Measurements from ENCODE around the gene XRCC6.

Gene XRCC6

DNA sequence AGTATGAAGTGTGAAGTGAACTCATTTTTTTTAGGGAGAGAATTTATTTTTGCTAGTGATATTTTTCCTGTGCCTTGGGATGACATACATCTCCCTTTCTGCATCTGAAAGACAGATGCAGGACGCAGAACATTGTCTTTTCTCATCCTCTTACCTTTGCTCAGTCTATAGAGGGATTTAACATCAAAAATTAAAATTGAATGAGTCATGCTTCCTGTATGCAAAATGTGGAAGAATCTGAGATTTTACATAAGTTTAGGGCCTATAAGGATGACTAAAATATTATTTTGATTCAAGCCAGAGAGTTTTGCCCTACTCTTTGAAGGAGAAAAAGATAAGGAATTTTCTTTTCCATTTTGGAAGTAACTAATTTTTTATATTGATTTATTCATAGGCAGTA lies 27.3 kb downstream of the XRCC6 start:
- 100% methylated on average over 1 of the region's 1 CpG for WGBS, 2 experiments
- H3K4me1 ChIP-seq (ENCODE audit: control insufficient read depth, insufficient read depth, low read length), result no peaks in the 10 kb centered on the region
- H3K4me3 ChIP-seq (ENCODE audit: insufficient read depth, low read depth, low read length), result no peak overlapping the region
- peaks cover 42% of the 10 kb centered on the region for H3K36me3 ChIP-seq (ENCODE audit: control insufficient read depth, insufficient read depth, low read length)
- H3K9me3 ChIP-seq (ENCODE audit: control insufficient read depth, low read length), result no peaks in the 10 kb centered on the region
- H3K27me3 ChIP-seq (ENCODE audit: control insufficient read depth, insufficient read depth, low read length, poor library complexity, severe bottlenecking), result no peaks in the 10 kb centered on the region
- no peak overlapping the region for H3K27ac ChIP-seq (ENCODE audit: insufficient read depth, low read depth, low read length, poor library complexity, severe bottlenecking)

DNA sequence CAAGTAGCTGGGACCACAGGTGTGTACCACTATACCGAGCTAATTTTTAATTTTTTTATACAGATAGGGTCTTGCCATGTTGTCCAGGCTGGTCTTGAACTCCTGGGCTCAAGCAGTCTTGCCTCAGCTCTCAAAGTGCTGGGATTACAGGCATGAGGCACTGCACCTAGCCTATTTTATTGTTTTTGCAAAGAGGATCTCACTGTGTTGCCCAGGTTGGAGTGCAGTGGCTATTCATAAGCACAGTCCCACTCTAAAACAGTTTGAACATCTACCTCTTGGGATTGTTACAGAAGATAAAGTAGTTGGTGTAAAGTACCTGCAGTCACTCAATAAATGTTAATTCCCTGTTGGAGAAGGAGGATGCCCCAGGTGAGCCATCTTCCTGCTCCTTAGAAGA lies 29.1 kb downstream of the XRCC6 start:
- no peaks in the 10 kb centered on the region for H3K9me3 ChIP-seq (ENCODE audit: control insufficient read depth, low read length)
- H3K27me3 ChIP-seq (ENCODE audit: control insufficient read depth, insufficient read depth, low read length, poor library complexity, severe bottlenecking), result no peaks in the 10 kb centered on the region
- peaks cover 54% of the 10 kb centered on the region for H3K36me3 ChIP-seq (ENCODE audit: control insufficient read depth, insufficient read depth, low read length)
- no peaks in the 10 kb centered on the region for H3K4me1 ChIP-seq (ENCODE audit: control insufficient read depth, insufficient read depth, low read length)
- 76 to 97% methylated on average over 1 of the region's 1 CpG for WGBS, 2 experiments
- no peak overlapping the region for H3K4me3 ChIP-seq (ENCODE audit: insufficient read depth, low read depth, low read length)
- H3K27ac ChIP-seq (ENCODE audit: insufficient read depth, low read depth, low read length, poor library complexity, severe bottlenecking), result no peak overlapping the region

DNA sequence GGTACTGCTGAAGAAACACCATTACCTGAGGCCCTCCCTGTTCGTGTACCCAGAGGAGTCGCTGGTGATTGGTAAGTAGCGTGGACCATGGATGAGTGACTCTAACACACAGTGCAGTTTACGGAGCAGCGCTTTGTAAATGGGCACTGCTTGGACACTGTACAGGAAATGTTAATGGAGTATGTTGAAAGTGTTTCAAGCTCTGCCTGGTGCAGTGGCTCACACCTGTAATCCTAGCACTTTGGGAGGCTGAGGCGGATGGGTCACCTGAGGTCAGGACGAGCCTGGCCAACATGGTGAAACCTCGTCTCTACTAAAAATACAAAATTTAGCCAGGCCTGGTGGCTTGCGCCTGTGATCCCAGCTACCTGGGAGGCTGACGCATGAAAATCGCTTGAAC lies 29.7 kb downstream of the XRCC6 start:
- H3K36me3 ChIP-seq (ENCODE audit: control insufficient read depth, insufficient read depth, low read length), result peaks cover 54% of the 10 kb centered on the region
- no peaks in the 10 kb centered on the region for H3K27me3 ChIP-seq (ENCODE audit: control insufficient read depth, insufficient read depth, low read length, poor library complexity, severe bottlenecking)
- no peak overlapping the region for H3K27ac ChIP-seq (ENCODE audit: insufficient read depth, low read depth, low read length, poor library complexity, severe bottlenecking)
- no peaks in the 10 kb centered on the region for H3K4me1 ChIP-seq (ENCODE audit: control insufficient read depth, insufficient read depth, low read length)
- no peaks in the 10 kb centered on the region for H3K9me3 ChIP-seq (ENCODE audit: control insufficient read depth, low read length)
- no peak overlapping the region for H3K4me3 ChIP-seq (ENCODE audit: insufficient read depth, low read depth, low read length)
- WGBS, 2 experiments, result 96 to 97% methylated on average over 11 of the region's 11 CpGs

DNA sequence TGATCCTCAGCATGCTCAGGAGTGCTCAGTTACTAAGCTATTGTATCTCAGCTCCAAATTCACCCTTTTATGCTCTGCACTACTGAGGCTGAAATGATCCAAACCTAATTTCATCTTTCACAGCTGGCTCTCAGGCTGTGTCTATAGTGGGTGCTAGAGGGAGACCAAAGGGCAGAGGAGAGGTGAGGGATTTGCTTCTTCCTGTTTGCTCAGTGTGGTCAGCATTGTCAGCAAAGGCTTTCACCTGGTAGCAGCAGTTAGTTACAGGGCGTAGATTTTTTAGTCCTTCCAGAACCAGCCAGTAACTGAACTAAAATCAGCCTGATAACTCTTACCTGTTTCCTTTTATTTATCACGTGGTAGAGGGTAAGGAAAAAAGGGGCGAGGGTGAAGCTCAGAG lies 33.2 kb downstream of the XRCC6 start:
- Histone ChIP-seq H3K36me3 (ENCODE audit: control insufficient read depth, insufficient read depth, low read length) (peaks cover 65% of the 10 kb centered on the region), H3K27me3 (ENCODE audit: control insufficient read depth, insufficient read depth, low read length, poor library complexity, severe bottlenecking) (no peaks in the 10 kb centered on the region), H3K27ac (ENCODE audit: insufficient read depth, low read depth, low read length, poor library complexity, severe bottlenecking) (no peak overlapping the region), H3K4me1 (ENCODE audit: control insufficient read depth, insufficient read depth, low read length) (no peaks in the 10 kb centered on the region), H3K9me3 (ENCODE audit: control insufficient read depth, low read length) (no peaks in the 10 kb centered on the region), H3K4me3 (ENCODE audit: insufficient read depth, low read depth, low read length) (no peak overlapping the region)
- 96 to 98% methylated on average over 3 of the region's 3 CpGs for WGBS, 2 experiments

DNA sequence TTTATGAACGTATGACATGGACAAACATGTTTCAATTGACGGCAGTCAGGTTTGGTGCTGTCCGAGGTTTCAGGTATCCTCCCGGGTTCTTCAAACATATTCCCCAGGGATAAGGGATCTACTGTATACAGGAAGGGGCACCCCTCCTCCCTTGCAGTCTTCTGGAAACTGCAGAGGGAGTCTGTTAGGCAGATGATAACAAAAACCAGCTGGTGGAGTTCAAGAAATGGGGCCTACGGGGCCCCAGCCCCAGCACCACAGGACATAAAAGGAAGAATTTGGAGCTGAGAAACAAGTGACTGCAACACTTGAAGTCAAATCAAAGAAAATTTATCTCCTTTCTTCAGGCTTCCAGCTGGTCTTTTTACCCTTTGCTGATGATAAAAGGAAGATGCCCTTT lies 35.5 kb downstream of the XRCC6 start:
- Histone ChIP-seq H3K27ac (ENCODE audit: insufficient read depth, low read depth, low read length, poor library complexity, severe bottlenecking) (no peak overlapping the region), H3K4me1 (ENCODE audit: control insufficient read depth, insufficient read depth, low read length) (no peaks in the 10 kb centered on the region), H3K27me3 (ENCODE audit: control insufficient read depth, insufficient read depth, low read length, poor library complexity, severe bottlenecking) (no peaks in the 10 kb centered on the region), H3K36me3 (ENCODE audit: control insufficient read depth, insufficient read depth, low read length) (peaks cover 72% of the 10 kb centered on the region), H3K9me3 (ENCODE audit: control insufficient read depth, low read length) (no peaks in the 10 kb centered on the region), H3K4me3 (ENCODE audit: insufficient read depth, low read depth, low read length) (no peak overlapping the region)
- WGBS, 2 experiments, result 93 to 97% methylated on average over 5 of the region's 5 CpGs

DNA sequence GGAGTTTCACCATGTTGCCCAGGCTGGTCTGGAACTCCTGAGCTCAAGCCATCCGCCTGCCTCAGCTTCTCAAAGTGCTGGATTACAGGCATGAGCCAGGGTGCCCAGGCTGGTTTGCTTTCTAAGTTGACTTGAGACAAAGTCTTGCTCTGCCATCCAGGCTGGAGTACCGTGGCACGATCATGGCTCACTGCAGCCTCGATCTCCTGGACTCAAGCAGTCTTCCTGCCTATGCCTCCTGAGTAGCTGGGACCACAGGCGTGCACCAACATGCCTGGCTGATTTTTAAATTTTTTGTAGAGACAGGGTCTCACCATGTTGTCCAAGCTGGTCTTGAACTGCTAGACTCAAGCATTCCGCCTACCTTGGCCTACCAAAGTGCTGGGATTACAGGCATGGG lies 36.6 kb downstream of the XRCC6 start:
- Histone ChIP-seq H3K27me3 (ENCODE audit: control insufficient read depth, insufficient read depth, low read length, poor library complexity, severe bottlenecking) (no peaks in the 10 kb centered on the region), H3K4me1 (ENCODE audit: control insufficient read depth, insufficient read depth, low read length) (no peaks in the 10 kb centered on the region), H3K36me3 (ENCODE audit: control insufficient read depth, insufficient read depth, low read length) (peaks cover 79% of the 10 kb centered on the region), H3K4me3 (ENCODE audit: insufficient read depth, low read depth, low read length) (no peak overlapping the region), H3K9me3 (ENCODE audit: control insufficient read depth, low read length) (no peaks in the 10 kb centered on the region), H3K27ac (ENCODE audit: insufficient read depth, low read depth, low read length, poor library complexity, severe bottlenecking) (no peak overlapping the region)
- WGBS, 2 experiments, result 95 to 96% methylated on average over 6 of the region's 6 CpGs

DNA sequence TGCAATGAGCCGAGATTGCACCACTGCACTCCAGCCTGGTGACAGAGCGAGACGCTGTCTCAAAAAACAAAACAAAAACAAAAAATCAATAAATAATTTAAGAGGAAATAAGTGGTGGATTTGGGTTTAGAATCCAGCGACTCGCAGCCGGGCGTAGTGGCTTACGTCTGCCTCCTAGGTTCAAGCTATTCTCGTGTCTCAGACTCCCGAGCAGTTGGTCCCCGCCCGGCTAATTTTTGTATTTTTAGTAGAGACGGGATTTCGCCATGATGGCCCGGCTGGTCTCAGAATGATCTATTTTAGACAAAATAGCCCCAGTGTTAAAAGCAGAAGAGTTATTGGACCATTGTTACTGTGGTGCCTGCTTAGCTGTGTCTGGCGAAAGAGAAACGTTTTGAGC lies 37.8 kb downstream of the XRCC6 start:
- no peak overlapping the region for H3K27ac ChIP-seq (ENCODE audit: insufficient read depth, low read depth, low read length, poor library complexity, severe bottlenecking)
- WGBS, 2 experiments, result 95 to 98% methylated on average over 16 of the region's 17 CpGs
- H3K27me3 ChIP-seq (ENCODE audit: control insufficient read depth, insufficient read depth, low read length, poor library complexity, severe bottlenecking), result no peaks in the 10 kb centered on the region
- H3K4me1 ChIP-seq (ENCODE audit: control insufficient read depth, insufficient read depth, low read length), result no peaks in the 10 kb centered on the region
- H3K36me3 ChIP-seq (ENCODE audit: control insufficient read depth, insufficient read depth, low read length), result peaks cover 76% of the 10 kb centered on the region
- no peaks in the 10 kb centered on the region for H3K9me3 ChIP-seq (ENCODE audit: control insufficient read depth, low read length)
- H3K4me3 ChIP-seq (ENCODE audit: insufficient read depth, low read depth, low read length), result no peak overlapping the region

DNA sequence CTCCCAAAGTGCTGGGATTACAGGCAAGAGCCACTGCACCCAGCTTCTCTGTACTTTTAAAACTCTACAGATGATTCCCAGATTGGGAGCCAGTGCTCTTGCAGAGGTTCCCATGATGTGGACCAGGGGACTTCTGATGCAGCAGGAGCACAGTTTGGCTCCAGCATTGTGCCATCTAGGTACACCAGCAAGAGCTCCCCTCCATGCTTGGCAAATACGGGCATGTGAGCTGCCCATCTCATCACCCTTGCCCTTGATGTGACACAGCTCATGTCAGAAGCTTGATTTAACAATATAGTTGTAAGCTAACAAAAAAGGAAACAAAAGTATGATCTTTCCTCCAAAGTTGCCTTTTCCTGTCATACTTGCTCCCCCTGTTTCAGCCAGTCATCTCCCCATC lies 38.8 kb downstream of the XRCC6 start:
- WGBS, 2 experiments, result 96 to 100% methylated on average over 1 of the region's 1 CpG
- H3K27me3 ChIP-seq (ENCODE audit: control insufficient read depth, insufficient read depth, low read length, poor library complexity, severe bottlenecking), result no peaks in the 10 kb centered on the region
- H3K4me3 ChIP-seq (ENCODE audit: insufficient read depth, low read depth, low read length), result no peak overlapping the region
- H3K9me3 ChIP-seq (ENCODE audit: control insufficient read depth, low read length), result no peaks in the 10 kb centered on the region
- H3K36me3 ChIP-seq (ENCODE audit: control insufficient read depth, insufficient read depth, low read length), result peaks cover 73% of the 10 kb centered on the region
- no peak overlapping the region for H3K27ac ChIP-seq (ENCODE audit: insufficient read depth, low read depth, low read length, poor library complexity, severe bottlenecking)
- no peaks in the 10 kb centered on the region for H3K4me1 ChIP-seq (ENCODE audit: control insufficient read depth, insufficient read depth, low read length)

DNA sequence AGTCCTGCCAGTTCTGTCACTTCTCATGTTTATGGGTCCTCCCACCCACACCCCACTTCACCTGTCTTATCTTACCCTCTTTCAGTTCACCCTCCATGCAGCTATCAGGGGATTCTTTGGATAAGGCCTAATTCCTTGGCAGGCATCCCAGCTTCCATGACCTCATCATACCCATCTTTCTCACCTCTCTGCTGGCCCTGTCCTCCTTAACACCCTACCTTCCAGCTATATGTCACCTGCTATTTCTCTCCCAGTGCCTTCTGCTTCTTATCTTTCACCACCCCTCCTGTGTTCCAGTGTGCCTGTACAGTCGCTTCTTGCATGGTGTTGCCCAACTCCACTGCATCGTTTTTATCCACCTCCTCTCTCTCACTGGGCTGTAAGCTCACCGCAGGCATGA lies 39.3 kb downstream of the XRCC6 start:
- no peak overlapping the region for H3K27ac ChIP-seq (ENCODE audit: insufficient read depth, low read depth, low read length, poor library complexity, severe bottlenecking)
- H3K9me3 ChIP-seq (ENCODE audit: control insufficient read depth, low read length), result no peaks in the 10 kb centered on the region
- WGBS, 2 experiments, result 93 to 95% methylated on average over 3 of the region's 3 CpGs
- no peaks in the 10 kb centered on the region for H3K4me1 ChIP-seq (ENCODE audit: control insufficient read depth, insufficient read depth, low read length)
- H3K36me3 ChIP-seq (ENCODE audit: control insufficient read depth, insufficient read depth, low read length), result peaks cover 71% of the 10 kb centered on the region
- no peak overlapping the region for H3K4me3 ChIP-seq (ENCODE audit: insufficient read depth, low read depth, low read length)
- no peaks in the 10 kb centered on the region for H3K27me3 ChIP-seq (ENCODE audit: control insufficient read depth, insufficient read depth, low read length, poor library complexity, severe bottlenecking)

DNA sequence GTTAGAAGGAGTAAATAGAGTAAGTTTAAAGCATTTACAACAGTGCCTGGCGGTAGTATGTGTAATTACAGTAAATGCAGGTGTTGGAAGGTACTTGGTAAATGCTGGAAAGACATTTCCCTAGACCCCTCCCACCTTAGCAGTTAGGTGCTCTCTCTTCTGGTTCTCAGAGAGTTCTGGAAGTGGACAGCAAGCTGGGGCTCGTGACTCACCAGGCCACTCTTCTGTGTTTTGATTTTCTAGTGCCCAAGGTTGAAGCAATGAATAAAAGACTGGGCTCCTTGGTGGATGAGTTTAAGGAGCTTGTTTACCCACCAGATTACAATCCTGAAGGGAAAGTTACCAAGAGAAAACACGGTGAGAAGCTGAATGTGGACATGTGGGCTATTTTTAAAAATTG lies 40.0 kb downstream of the XRCC6 start:
- Histone ChIP-seq H3K27me3 (ENCODE audit: control insufficient read depth, insufficient read depth, low read length, poor library complexity, severe bottlenecking) (no peaks in the 10 kb centered on the region), H3K27ac (ENCODE audit: insufficient read depth, low read depth, low read length, poor library complexity, severe bottlenecking) (no peak overlapping the region), H3K36me3 (ENCODE audit: control insufficient read depth, insufficient read depth, low read length) (peaks cover 71% of the 10 kb centered on the region), H3K9me3 (ENCODE audit: control insufficient read depth, low read length) (no peaks in the 10 kb centered on the region), H3K4me3 (ENCODE audit: insufficient read depth, low read depth, low read length) (no peak overlapping the region), H3K4me1 (ENCODE audit: control insufficient read depth, insufficient read depth, low read length) (no peaks in the 10 kb centered on the region)
- 91 to 98% methylated on average over 3 of the region's 3 CpGs for WGBS, 2 experiments

DNA sequence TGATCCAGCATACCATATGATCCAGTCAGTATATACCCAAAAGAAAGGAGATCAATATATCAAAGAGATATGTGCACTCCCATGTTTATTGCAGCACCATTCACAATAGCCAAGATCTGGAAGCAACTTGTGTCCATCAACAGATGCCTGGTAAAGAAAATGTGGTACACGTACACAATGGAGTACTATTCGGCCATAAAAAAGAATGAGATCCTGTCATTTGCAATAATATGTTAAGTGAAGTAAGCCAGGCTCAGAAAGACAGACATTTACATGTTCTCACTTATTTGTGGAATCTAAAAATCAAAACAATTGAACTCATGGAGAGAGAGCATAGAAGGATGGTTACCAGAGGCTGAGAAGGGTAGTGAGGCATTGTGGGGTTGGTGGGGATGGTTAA lies 40.6 kb downstream of the XRCC6 start:
- Histone ChIP-seq H3K4me1 (ENCODE audit: control insufficient read depth, insufficient read depth, low read length) (no peaks in the 10 kb centered on the region), H3K36me3 (ENCODE audit: control insufficient read depth, insufficient read depth, low read length) (peaks cover 71% of the 10 kb centered on the region), H3K27ac (ENCODE audit: insufficient read depth, low read depth, low read length, poor library complexity, severe bottlenecking) (no peak overlapping the region), H3K4me3 (ENCODE audit: insufficient read depth, low read depth, low read length) (no peak overlapping the region), H3K9me3 (ENCODE audit: control insufficient read depth, low read length) (no peaks in the 10 kb centered on the region), H3K27me3 (ENCODE audit: control insufficient read depth, insufficient read depth, low read length, poor library complexity, severe bottlenecking) (no peaks in the 10 kb centered on the region)
- 90 to 100% methylated on average over 2 of the region's 2 CpGs for WGBS, 2 experiments

All from ectodermal cell (in vitro differentiated cells).